ENCODE results near the gene NADSYN1.

DNA sequence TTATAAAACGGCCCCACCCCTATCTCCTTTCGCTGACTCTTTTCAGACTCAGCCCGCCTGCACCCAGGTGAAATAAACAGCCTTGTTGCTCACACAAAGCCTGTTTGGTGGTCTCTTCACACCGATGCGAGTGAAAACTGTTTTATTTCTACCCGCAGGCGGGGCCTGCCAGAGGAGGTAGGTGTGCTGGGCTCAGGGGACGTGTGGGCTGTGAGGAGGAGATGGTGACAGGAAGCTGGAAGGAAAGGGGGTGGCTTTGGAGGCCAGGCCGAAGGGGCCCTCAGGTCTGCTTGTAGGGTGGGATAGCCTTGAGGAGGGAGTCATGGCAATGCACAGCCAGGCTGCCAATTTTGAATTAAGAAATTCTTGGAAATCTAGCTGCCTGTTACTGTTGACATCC is 52.8 kb downstream of the NADSYN1 start:
- TF ChIP-seq, protein P1, sequence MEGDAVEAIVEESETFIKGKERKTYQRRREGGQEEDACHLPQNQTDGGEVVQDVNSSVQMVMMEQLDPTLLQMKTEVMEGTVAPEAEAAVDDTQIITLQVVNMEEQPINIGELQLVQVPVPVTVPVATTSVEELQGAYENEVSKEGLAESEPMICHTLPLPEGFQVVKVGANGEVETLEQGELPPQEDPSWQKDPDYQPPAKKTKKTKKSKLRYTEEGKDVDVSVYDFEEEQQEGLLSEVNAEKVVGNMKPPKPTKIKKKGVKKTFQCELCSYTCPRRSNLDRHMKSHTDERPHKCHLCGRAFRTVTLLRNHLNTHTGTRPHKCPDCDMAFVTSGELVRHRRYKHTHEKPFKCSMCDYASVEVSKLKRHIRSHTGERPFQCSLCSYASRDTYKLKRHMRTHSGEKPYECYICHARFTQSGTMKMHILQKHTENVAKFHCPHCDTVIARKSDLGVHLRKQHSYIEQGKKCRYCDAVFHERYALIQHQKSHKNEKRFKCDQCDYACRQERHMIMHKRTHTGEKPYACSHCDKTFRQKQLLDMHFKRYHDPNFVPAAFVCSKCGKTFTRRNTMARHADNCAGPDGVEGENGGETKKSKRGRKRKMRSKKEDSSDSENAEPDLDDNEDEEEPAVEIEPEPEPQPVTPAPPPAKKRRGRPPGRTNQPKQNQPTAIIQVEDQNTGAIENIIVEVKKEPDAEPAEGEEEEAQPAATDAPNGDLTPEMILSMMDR (IDR thresholded peaks at IDR 0.05; ENCODE audit: insufficient read depth, low read depth, low read length): no peak
- TF ChIP-seq EZH2 (IDR thresholded peaks at IDR 0.05; ENCODE audit: insufficient read depth, low read length): no peak

All from astrocyte (in vitro differentiated cells and primary cell).